ENCODE measurements around the gene CUTA. TPM values are rescaled to one million over a fixed set of nuclear protein-coding genes. Genes with fewer than 3 reads are reported as not detected.

The CUTA gene
- polyA plus RNA-seq, 3 donors: 225 to 264 (median 238) TPM

DNA sequence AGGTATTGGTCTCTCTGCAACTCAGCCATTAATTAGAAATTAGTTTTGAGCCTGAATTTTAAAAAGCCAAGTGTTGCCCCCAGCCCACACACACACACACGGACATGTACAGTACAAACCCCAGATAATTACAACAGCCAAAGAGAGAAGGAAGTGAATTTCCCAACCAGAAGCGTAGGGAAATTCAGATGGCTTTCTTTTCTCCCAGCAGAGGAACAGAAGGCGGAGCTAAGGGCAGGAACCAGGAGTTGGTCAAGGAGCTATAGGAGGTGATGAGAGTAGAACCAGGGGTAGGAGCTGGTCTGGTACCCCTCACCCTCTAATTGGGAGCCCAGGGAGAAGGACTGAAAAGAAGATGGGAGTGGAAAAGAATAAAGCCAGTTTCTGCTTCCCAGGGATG is 32.5 kb upstream of the CUTA start:
- DNase-seq: no peak

DNA sequence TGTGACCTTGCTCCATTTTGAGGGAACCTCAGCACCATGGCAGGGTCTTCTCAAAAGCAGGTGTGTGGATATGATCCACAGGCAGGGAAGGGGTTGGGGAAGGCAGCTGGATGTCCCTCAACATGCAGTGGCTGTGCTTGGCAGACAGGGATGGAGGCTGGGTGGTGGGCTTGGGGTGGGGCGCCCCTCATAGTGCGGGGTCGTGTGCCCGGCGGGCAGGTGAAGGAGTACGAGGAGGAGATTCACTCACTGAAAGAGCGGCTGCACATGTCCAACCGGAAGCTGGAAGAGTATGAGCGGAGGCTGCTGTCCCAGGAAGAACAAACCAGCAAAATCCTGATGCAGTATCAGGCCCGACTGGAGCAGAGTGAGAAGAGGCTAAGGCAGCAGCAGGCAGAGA is 28.4 kb upstream of the CUTA start:
- no peak for DNase-seq

DNA sequence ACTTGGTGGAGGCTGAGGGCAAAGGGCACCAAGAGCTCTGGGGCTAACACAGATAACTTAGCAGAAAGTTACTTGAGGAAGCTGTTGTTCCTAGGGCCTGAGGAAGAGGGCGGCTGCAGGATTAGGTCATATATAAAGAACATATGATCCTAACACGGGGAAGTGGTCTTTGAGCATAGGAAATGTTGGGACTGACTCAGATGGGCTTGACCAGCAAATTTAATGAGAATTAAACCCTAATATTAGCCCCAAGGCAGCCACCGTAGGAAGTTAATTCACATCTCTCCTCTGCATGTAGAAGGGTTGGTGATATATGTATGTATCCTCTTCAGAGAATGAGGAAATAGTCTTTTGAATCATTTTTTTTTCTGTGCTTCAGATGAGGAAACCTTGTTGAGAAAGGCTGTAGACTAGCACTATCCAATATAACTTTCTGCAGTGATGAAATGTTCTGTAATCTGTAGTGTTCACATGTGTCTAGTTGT is 27.3 kb upstream of the CUTA start:
- no peak for DNase-seq

DNA sequence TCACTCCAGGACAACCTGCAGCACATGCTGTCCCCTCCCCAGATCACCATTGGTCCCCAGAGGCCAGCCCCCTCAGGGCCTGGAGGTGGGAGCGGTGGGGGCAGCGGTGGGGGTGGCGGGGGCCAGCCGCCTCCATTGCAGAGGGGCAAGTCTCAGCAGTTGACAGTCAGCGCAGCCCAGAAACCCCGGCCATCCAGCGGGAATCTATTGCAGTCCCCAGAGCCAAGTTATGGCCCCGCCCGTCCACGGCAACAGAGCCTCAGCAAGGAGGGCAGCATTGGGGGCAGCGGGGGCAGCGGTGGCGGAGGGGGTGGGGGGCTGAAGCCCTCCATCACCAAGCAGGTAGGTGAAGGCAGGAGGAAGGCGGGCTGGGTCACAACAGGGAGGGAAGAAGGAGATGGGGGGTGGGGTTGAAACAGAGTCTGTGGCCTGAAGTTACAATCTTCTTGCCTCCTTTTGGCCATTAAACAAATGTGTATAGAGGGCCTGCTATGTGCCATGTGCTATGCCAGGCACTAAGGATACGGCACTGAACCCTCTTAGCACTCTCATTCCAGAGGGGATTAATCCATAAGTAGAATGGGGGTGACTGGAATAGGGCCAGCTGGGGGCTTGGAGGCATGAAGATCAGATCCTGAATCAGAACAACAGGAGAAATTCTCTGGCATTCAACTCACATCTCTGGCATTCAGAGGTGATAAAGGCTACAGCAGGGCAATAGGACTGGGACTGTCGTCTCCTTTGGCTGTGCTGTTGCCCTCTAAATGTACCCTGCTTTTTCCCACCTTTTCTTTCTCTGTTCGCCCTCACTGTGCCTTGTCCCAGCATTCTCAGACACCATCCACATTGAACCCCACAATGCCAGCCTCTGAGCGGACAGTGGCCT is 26.0 kb upstream of the CUTA start:
- DNase-seq: no peak

DNA sequence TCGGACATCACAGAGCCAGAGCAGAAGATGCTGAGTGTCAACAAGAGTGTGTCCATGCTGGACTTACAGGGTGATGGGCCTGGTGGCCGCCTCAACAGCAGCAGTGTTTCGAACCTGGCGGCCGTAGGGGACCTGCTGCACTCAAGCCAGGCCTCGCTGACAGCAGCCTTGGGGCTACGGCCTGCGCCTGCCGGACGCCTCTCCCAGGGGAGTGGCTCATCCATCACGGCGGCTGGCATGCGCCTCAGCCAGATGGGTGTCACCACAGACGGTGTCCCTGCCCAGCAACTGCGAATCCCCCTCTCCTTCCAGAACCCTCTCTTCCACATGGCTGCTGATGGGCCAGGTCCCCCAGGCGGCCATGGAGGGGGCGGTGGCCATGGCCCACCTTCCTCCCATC is 25.1 kb upstream of the CUTA start:
- no peak for DNase-seq

DNA sequence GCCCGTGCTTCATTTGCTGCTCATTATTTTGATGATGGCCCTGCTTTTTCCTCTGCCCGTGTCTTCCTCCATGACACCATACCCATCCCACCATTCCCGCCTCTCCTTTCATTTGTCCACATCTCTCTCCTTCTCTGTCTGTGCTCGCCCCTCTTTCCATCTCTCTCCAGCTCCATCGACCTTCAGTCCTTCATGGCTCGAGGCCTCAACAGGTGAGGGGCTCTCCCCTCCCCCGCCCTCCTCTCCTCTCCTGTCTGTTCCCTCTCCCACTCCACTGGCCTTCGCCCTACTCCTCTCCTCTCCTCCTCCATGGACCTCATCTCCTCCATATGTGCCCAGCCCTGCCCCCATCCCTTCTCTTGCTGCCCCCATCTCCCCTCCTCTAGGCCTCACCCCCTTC is 24.4 kb upstream of the CUTA start:
- no peak for DNase-seq

DNA sequence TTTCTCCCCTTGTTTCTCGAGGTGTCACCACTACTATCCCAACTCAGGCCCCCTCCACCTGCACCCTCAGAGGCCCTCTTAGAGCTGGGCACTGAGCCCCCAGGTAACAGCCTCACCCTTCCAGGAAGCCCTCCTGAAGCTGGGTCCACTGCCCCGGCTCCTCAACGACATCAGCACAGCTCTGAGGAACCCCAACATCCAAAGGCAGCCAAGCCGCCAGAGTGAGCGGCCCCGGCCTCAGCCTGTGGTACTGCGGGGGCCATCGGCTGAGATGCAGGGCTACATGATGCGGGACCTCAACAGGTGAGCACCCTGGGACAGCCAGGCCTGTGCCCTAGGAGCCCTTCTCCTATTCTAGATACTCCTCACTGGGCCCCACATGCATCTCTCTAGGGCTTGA is 23.6 kb upstream of the CUTA start:
- DNase-seq: no peak

DNA sequence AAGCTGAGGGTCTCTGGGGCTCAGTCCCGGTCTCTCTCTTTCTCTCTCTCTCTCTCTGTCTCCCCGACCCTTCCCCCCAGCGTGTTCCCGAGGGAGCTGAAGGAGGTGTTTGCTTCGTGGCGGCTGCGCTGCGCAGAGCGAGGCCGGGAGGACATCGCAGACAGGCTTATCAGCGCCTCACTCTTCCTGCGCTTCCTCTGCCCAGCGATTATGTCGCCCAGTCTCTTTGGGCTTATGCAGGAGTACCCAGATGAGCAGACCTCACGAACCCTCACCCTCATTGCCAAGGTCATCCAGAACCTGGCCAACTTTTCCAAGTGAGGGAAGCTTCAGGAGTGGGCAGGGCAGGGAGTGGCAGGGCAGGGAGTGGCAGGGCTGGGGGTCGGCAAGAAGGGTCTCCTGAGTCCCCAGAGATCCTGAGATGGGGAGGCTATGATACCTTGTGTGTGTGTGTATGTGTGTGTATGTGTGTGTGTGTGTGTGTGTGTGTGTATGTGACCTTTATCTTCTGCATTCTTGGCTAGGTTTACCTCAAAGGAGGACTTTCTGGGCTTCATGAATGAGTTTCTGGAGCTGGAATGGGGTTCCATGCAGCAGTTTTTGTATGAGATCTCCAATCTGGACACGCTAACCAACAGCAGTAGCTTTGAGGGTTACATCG is 22.9 kb upstream of the CUTA start:
- DNase-seq: no peak

DNA sequence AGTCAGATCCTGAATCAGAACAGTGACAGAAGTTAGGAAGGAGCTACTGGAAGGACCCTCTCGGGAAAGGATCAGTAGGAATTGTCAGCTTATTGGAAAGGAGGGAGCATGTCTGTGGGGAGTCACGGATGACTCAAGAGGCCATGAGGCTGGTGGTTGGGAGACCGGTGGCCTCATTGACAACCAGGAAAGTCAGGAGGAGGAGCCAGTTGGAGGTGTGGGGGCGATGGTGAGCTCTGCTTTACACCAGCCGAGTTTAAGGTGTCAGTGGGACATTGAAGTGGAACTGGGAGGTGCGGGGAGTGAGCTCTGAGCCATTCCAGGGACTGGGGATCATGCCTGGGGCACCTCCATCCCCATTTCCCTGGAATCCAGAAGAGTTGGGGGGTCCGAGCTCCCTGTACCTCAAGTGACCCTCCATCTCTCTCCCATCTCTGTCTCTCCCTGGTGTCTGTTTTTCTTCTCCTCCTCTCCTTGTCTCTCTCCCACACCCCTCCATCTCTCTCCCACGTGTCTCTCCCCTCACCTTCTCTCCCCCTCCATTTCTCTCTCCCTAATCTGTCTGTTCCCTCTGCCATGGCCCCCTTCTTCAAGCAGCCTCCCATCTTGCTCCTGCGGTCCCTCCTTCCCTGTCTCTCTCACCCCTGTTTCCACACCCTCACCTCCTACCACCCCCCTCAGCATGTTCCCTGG is 22.2 kb upstream of the CUTA start:
- no peak for DNase-seq

DNA sequence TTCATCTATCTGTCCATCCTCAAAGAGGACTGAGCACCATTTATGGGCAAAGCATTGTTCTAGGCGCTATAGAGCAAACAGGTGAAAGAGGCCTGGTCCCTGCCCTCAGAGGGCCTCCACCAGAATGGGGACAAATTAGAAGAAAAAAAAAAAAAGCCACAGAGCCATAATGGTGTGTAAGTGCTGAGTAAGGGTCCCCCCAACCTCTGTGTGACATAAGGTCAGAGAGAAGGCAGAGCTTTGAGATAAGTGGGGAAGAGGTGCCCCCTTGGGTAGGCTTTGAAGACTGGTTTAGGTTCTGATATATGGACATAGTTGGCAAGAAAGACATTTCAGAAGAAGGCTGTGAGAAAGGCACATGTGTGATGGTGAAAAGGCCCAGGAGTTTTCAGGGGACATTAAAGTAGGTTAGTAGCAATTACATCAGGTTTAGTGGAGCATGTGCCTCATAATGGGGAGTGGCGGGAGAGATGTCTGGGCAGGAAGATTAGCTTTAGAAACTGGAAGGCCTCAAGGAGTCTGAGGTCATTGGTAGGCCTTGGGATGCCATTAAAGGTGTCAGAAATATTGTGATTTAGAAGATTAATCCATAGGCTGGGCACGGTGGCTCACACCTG is 21.2 kb upstream of the CUTA start:
- no peak for DNase-seq

DNA sequence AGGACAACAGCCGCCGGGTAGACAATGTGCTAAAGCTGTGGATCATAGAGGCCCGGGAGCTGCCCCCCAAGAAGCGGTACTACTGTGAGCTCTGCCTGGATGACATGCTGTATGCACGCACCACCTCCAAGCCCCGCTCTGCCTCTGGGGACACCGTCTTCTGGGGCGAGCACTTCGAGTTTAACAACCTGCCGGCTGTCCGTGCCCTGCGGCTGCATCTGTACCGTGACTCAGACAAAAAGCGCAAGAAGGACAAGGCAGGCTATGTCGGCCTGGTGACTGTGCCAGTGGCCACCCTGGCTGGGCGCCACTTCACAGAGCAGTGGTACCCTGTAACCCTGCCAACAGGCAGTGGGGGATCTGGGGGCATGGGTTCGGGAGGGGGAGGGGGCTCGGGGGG is 19.8 kb upstream of the CUTA start:
- no peak for DNase-seq

DNA sequence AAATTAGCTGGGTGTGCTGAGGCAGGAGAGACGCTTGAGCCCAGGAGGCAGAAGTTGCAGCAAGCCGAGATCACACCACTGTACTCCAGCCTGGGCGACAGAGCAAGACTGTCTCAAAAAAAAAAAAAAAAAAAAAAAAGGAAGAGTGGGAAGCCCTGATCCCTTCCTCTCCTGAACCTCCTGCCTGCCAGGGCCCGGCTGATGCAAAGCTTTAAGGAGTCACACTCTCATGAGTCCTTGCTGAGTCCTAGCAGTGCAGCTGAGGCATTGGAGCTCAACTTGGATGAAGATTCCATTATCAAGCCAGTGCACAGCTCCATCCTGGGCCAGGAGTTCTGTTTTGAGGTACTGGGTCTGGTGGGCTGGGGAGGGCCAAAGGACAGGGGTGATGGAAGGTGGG is 17.1 kb upstream of the CUTA start:
- DNase-seq: no peak

DNA sequence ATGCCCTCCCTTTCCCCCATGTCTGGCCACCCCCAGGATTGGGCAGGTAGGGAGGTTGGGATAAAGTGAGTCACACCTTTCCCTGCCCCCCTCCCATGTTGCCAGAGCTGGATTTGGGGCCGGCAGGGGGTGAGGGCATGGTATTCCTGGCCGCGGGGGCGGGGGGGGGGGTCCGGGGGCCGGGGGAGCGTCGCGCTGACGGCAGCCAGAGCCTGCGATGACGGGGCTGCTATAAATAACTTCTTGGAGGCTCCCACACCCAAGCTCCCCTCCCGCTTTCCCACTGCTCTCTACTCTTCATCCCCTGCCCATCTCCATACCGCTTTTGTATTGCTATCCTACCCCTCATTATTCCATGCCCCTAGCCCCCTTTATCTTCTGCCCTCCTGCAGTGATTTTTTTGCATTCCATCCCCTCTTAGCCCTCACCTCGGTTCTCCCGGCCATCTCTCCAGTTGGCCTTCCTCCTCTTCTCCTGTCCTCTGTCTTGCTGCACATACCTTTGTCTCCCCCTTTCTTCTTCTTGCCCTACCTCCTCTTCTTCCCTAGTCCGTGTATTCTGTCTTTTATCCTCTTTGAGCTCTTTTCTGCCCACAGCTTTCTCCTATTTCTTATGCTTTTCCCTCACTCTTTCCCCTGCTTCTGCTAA is 15.8 kb upstream of the CUTA start:
- DNase-seq: no peak

DNA sequence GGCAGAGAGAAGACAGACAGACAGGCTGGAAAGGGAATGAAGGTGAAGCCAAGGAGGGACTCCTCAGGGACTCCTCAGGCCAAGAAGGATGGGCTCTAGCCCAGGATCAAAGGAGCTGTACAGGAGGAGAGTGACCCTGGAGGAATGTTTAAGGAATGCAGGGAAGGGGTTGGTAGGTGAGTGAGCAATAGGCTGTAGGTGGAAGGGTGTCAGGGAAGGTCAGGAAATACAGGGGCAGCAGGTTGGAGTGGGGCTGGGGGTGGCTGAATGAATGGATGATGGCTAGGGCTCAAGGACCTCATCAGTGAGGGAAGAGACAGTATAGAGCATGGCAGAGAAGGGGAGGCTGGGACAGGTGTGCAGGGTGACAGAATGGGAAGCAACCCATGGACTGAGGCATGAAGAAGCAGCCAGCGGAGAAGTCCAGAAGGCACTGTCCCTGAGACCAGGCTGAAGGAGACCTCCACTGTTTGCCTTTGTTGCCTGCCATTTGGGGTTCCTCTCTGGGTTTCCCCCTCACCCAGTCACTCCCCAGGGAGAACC is 15.2 kb upstream of the CUTA start:
- no peak for DNase-seq

DNA sequence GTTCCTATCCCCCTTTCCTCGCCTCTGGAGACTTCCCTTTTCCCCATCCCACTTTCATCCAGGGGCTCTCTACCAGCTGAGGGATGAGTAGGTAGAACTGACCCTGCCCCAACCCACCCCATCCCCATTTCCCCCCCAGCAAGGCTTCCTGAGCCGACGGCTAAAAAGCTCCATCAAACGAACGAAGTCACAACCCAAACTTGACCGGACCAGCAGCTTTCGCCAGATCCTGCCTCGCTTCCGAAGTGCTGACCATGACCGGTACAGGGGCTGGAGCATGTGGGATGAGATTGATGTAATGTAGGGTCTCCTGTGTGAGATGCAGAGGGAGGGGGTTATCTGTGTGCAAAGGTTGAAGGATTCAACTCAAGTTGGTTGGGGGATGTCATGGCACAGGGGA is 14.6 kb upstream of the CUTA start:
- no peak for DNase-seq

DNA sequence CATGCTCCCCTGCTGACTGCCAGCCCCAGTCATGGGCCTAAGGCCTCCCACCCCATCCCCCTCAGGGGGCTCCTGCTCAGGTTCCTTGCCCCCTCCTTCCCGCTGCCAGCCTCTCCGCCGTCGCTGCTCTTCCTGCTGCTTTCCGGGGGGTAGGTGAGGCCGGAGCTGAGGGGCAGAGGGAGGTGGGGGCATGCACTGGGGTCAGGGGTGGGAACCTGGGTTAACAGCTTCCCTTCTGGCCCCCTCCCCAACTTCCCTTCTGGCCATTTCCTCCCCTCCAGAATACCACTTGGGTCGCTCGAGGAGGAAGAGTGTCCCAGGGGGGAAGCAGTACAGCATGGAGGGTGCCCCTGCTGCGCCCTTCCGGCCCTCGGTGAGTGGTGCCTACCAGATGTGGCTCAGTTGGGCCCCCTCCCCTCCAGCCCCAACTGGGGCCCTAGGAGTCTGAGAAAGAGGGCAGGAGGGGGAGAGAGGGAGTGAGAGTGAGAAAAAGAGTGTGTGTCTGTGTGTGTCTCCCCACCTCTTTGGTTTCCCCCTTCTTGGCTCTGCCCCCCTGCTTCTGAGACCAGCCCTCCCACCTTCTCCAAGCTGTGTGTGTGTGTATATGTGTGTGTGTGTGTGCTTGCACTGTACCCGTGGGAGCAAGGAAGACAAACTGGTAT is 14.1 kb upstream of the CUTA start:
- DNase-seq: no peak

DNA sequence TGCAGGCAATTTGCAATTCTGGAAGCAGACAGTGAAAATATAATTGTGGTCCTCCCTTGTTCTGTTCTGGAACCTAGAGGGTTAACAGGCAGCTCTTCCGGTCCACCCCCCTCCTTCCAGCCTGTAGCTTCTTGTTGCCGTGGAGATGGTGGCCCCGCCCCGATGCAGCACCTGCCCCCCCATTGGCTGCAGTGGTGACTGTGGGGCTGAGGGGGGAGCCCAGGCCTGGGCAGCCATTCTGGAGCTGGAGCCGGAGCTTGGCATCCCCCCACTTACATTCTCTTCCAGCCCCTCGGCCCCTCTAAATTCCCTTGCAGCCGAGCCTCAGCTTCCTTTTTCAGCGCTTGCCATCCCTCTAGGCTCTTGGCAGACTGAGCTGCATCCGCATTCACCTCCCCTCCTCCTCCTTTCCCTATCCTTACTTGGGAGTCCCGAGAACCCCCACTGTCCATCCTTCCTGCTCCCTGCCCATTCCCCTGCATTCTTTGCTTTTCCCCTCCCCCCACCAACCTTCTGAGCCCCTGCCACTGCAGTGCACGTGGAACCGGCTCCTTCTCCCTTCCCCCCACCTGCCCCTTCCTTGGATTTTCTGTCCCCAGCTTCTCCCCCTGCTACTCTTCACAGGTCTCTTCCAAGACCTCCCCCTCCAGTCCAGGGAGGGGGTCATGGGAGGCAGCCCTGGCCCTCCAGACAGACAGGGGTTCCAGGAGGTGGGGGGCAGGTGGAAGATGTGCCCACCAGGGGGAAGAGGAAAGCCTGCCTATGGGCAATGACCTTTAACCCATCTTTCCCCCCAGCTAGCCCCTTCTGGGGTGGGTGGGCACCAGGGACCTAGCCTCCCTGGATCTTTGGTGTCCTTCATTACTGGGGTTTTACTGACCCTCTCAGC is 13.3 kb upstream of the CUTA start:
- peak; percentile 76 for DNase-seq

DNA sequence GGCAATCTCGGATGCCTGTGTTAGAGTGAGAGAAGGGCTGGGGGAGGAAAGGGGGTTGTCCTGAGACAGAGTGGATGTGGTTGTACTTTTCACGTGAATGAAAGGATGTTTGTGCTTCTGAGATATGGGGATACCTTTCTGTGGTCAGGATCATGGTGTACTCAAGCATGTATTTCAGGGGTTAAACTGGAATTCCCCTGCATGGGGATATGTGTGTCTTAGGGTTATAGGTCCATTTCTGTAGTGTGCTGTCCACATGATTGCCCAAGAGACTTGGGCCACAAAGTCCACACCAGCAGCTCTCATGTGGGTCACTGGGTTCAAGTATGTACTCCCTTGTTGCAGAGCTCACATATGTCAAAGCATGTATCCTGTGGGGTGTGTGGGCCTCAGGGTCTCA is 12.4 kb upstream of the CUTA start:
- no peak for DNase-seq

DNA sequence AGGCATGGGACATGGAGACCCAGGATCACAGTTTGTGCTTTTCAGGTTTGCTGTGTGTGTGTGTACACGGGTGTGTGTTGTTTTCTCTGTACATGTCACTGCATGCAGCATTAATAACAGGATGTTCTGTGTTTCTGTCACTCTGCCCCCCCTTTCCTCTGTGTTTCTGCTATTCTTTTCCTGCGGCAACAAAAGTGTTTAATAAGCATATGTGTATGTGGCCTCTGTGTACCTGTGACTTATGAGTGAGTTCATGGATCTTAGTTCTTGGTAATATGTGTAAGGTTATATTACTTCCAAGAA is 11.8 kb upstream of the CUTA start:
- no peak for DNase-seq

Data from renal pelvis (tissue), 4 donors.